Esophagus (tissue), 2 donors: ENCODE data around the gene TSPAN9. TPM values are rescaled to one million over a fixed set of nuclear protein-coding genes. Genes with fewer than 3 reads are reported as not detected.

Source experiments
- H3K27ac ChIP-seq, 2 donors: one replicate each; pipeline ENCODE4 v1.5.1; 2013; ENCODE audit warnings: low read depth in 2 of 2, mild to moderate bottlenecking in 2 of 2, inconsistent platforms in 1 of 2, low read length in 1 of 2, moderate library complexity in 1 of 2
- H3K27me3 ChIP-seq, 2 donors: one replicate each; pipeline ENCODE4 v1.6.1; 2013; ENCODE audit warnings: low read length in 2 of 2, control low read depth in 1 of 2, mild to moderate bottlenecking in 1 of 2; ENCODE audit not compliant: insufficient read depth in 2 of 2, control insufficient read depth in 1 of 2
- H3K36me3 ChIP-seq, 2 donors: one replicate each; pipeline ENCODE4 v1.6.1; 2013; ENCODE audit warnings: low read length in 1 of 2; ENCODE audit not compliant: control insufficient read depth in 2 of 2, insufficient read depth in 2 of 2
- H3K4me1 ChIP-seq, 2 donors: one replicate each; pipeline ENCODE4 v1.6.1; 2013; ENCODE audit warnings: low read length in 1 of 2; ENCODE audit not compliant: control insufficient read depth in 2 of 2, insufficient read depth in 2 of 2
- H3K4me3 ChIP-seq, 2 donors: one replicate each; pipeline ENCODE4 v1.5.1; 2013; ENCODE audit warnings: low read length in 2 of 2, mild to moderate bottlenecking in 2 of 2, low read depth in 1 of 2, moderate library complexity in 1 of 2
- H3K9me3 ChIP-seq, 2 donors: one replicate each; pipeline ENCODE4 v1.6.1; 2013; ENCODE audit warnings: mild to moderate bottlenecking in 2 of 2, low read depth in 1 of 2, low read length in 1 of 2, moderate library complexity in 1 of 2; ENCODE audit not compliant: control insufficient read depth in 2 of 2, insufficient read depth in 1 of 2
- WGBS, 2 donors: extraction: QIAGEN DNeasy Blood & Tissue Kit; methylation state at CpG; one replicate each; pipeline ENCODE4 v1.1.7; 2013; 5-methylcytosine and 5-hydroxymethylcytosine counted together
- polyA plus RNA-seq, 2 donors: library from polyadenylated mRNA; stranded (reverse); fragments of 200-250 nt; gene quantifications; one replicate each; pipeline ENCODE4 v1.2.3, GENCODE V29; 2013
- donor health status: healthy with polysubstance abuse.
- donor health status: Bipolar disorder and iron deficiency.

TSPAN9 gene
- polyA plus RNA-seq, 2 donors = 8.2 to 9.2 TPM

- Histone ChIP-seq H3K27me3 (no peaks in the 10 kb centered on the region), H3K36me3 (peaks cover 0 to 31% of the 10 kb centered on the region in 2 donors), H3K27ac (no peak overlapping the region), H3K4me3 (no peak overlapping the region), H3K9me3 (no peaks in the 10 kb centered on the region), H3K4me1 (no peaks in the 10 kb centered on the region)
- WGBS, 2 donors = 85 to 88% methylated on average over 18 of the region's 18 CpGs
Observed at GRCh38 chr12:3284405-3284804, 207.2 kb downstream of the TSPAN9 start.

- Histone ChIP-seq H3K4me3 (no peak overlapping the region), H3K4me1 (no peaks in the 10 kb centered on the region), H3K9me3 (no peaks in the 10 kb centered on the region), H3K36me3 (peaks cover 0 to 28% of the 10 kb centered on the region in 2 donors), H3K27me3 (no peaks in the 10 kb centered on the region), H3K27ac (no peak overlapping the region)
- 81 to 82% methylated on average over 7 of the region's 7 CpGs for WGBS, 2 donors
Observed at GRCh38 chr12:3285570-3285969, 208.4 kb downstream of the TSPAN9 start.

GRCh38 chr12:3288690-3289089, 211.5 kb downstream of the TSPAN9 start:
- 78 to 79% methylated on average over 8 of the region's 8 CpGs for WGBS, 2 donors
- no peaks in the 10 kb centered on the region for H3K4me1 ChIP-seq
- H3K4me3 ChIP-seq = no peak overlapping the region
- no peaks in the 10 kb centered on the region for H3K9me3 ChIP-seq
- H3K27me3 ChIP-seq = no peaks in the 10 kb centered on the region
- peaks cover 0 to 11% of the 10 kb centered on the region in 2 donors for H3K36me3 ChIP-seq
- H3K27ac ChIP-seq = no peak overlapping the region

GRCh38 chr12:3289702-3290101, 212.5 kb downstream of the TSPAN9 start:
- H3K4me3 ChIP-seq = no peak overlapping the region
- H3K9me3 ChIP-seq = no peaks in the 10 kb centered on the region
- peaks cover 0 to 3% of the 10 kb centered on the region in 2 donors for H3K4me1 ChIP-seq
- H3K27me3 ChIP-seq = no peaks in the 10 kb centered on the region
- 80 to 86% methylated on average over 9 of the region's 9 CpGs for WGBS, 2 donors
- no peak overlapping the region for H3K27ac ChIP-seq
- H3K36me3 ChIP-seq = peaks cover 0 to 5% of the 10 kb centered on the region in 2 donors

GRCh38 chr12:3291939-3292338, 214.8 kb downstream of the TSPAN9 start:
- WGBS, 2 donors = 91 to 95% methylated on average over 16 of the region's 16 CpGs

GRCh38 chr12:3292677-3293412, 215.7 kb downstream of the TSPAN9 start:
- Histone ChIP-seq H3K9me3 (no peaks in the 10 kb centered on the region), H3K27me3 (no peaks in the 10 kb centered on the region), H3K27ac (no peak overlapping the region), H3K4me3 (no peak overlapping the region), H3K4me1 (peaks cover 0 to 3% of the 10 kb centered on the region in 2 donors), H3K36me3 (peaks cover 0 to 2% of the 10 kb centered on the region in 2 donors)
- 76 to 82% methylated on average over 12 of the region's 12 CpGs for WGBS, 2 donors

More at GRCh38 chr12:3291939-3292338, 214.8 kb downstream of the TSPAN9 start:
- no peak overlapping the region for H3K27ac ChIP-seq
- H3K36me3 ChIP-seq = peaks cover 0 to 2% of the 10 kb centered on the region in 2 donors
- no peak overlapping the region for H3K4me3 ChIP-seq
- H3K27me3 ChIP-seq = no peaks in the 10 kb centered on the region
- H3K4me1 ChIP-seq = peaks cover 0 to 3% of the 10 kb centered on the region in 2 donors
- H3K9me3 ChIP-seq = no peaks in the 10 kb centered on the region

GRCh38 chr12:3293446-3294161, 216.4 kb downstream of the TSPAN9 start:
- H3K4me1 ChIP-seq = peaks cover 0 to 3% of the 10 kb centered on the region in 2 donors

GRCh38 chr12:3294481-3294911, 217.3 kb downstream of the TSPAN9 start:
- Histone ChIP-seq H3K36me3 (peaks cover 0 to 2% of the 10 kb centered on the region in 2 donors), H3K27me3 (no peaks in the 10 kb centered on the region), H3K4me1 (peaks cover 0 to 3% of the 10 kb centered on the region in 2 donors), H3K4me3 (no peak overlapping the region), H3K9me3 (no peaks in the 10 kb centered on the region), H3K27ac (no peak overlapping the region)
- WGBS, 2 donors = 53 to 64% methylated on average over 15 of the region's 15 CpGs

More at GRCh38 chr12:3293446-3294161, 216.4 kb downstream of the TSPAN9 start:
- no peaks in the 10 kb centered on the region for H3K9me3 ChIP-seq
- H3K36me3 ChIP-seq = peaks cover 0 to 2% of the 10 kb centered on the region in 2 donors
- H3K4me3 ChIP-seq = no peak overlapping the region
- 64 to 68% methylated on average over 18 of the region's 18 CpGs for WGBS, 2 donors
- no peak overlapping the region for H3K27ac ChIP-seq
- H3K27me3 ChIP-seq = no peaks in the 10 kb centered on the region

- peaks cover 0 to 2% of the 10 kb centered on the region in 2 donors for H3K36me3 ChIP-seq
Observed at GRCh38 chr12:3295225-3295624, 218.0 kb downstream of the TSPAN9 start.

More at GRCh38 chr12:3295225-3295624, 218.0 kb downstream of the TSPAN9 start:
- WGBS, 2 donors = 82 to 89% methylated on average over 8 of the region's 8 CpGs
- Histone ChIP-seq H3K27me3 (no peaks in the 10 kb centered on the region), H3K4me3 (no peak overlapping the region), H3K27ac (no peak overlapping the region), H3K9me3 (no peaks in the 10 kb centered on the region), H3K4me1 (peaks cover 3% of the 10 kb centered on the region in 2 donors)
